RWPE2 (cell line): Measurements from ENCODE around the gene NPEPPS.

Source experiments
- ATAC-seq: fragments of 200-7000 bp; cut with Tn5 transposase; 3 replicates; pipeline ENCODE4 v1.9.1; 2021; ENCODE audit warnings: low read depth
- DNase-seq: peaks from one replicate; pipeline ENCODE4 v3.0.0-alpha.2; 2020; ENCODE audit warnings: low spot score
- H3K27ac ChIP-seq: fragments of 450-650 bp; 2 replicates; pipeline ENCODE4 v1.5.1; 2017; ENCODE audit warnings: mild to moderate bottlenecking; ENCODE audit not compliant: poor library complexity, severe bottlenecking
- H3K27me3 ChIP-seq: fragments of 250-450 bp; sonication (Bioruptor Pico); 2 replicates; pipeline ENCODE4 v1.5.1; 2021; ENCODE audit warnings: mild to moderate bottlenecking, moderate library complexity; ENCODE audit not compliant: insufficient read depth, poor library complexity, severe bottlenecking
- H3K36me3 ChIP-seq: fragments of 250-450 bp; sonication (Bioruptor Pico); 2 replicates; pipeline ENCODE4 v1.5.1; 2020; ENCODE audit warnings: low read depth, mild to moderate bottlenecking, moderate library complexity
- H3K4me1 ChIP-seq: fragments of 250-450 bp; sonication (Bioruptor Pico); 2 replicates; pipeline ENCODE4 v1.5.1; 2021; ENCODE audit warnings: mild to moderate bottlenecking, moderate library complexity; ENCODE audit not compliant: insufficient read depth, poor library complexity, severe bottlenecking
- H3K4me3 ChIP-seq: fragments of 250-450 bp; sonication (Bioruptor Pico); 2 replicates; pipeline ENCODE4 v1.5.1; 2021; ENCODE audit warnings: mild to moderate bottlenecking, moderate library complexity; ENCODE audit not compliant: severe bottlenecking
- H3K9me3 ChIP-seq: fragments of 250-450 bp; sonication (Bioruptor Pico); 2 replicates; pipeline ENCODE4 v1.5.1; 2021; ENCODE audit warnings: mild to moderate bottlenecking, moderate library complexity; ENCODE audit not compliant: severe bottlenecking
- TF ChIP-seq, protein P1 (sequence below): fragments of 450-650 bp; IDR thresholded peaks from one replicate; pipeline ENCODE4 v1.5.1; 2017; ENCODE audit warnings: mild to moderate bottlenecking, moderate library complexity; ENCODE audit not compliant: poor library complexity, severe bottlenecking

The NPEPPS gene

DNA sequence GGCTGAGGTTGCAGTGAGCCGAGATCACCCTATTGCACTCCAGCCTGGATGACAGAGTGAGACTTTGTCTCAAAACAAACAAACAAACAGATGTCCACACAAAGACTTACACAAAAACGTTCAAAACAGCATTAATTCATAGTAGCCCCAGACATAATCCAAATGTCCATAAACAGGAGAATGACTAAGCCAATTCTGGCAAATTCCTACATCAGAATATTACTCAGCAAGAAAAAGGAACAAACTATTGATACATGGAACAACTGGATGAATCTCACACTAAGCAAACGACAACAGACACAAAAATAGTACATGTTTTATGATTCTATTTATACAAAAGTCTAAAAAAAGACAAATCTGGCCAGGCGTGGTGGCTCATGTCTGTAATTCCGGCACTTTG is 108.0 kb downstream of the NPEPPS start:
- H3K4me3 ChIP-seq: no peak overlapping the region
- H3K4me1 ChIP-seq: peaks cover 7% of the 10 kb centered on the region
- TF ChIP-seq, protein P1, sequence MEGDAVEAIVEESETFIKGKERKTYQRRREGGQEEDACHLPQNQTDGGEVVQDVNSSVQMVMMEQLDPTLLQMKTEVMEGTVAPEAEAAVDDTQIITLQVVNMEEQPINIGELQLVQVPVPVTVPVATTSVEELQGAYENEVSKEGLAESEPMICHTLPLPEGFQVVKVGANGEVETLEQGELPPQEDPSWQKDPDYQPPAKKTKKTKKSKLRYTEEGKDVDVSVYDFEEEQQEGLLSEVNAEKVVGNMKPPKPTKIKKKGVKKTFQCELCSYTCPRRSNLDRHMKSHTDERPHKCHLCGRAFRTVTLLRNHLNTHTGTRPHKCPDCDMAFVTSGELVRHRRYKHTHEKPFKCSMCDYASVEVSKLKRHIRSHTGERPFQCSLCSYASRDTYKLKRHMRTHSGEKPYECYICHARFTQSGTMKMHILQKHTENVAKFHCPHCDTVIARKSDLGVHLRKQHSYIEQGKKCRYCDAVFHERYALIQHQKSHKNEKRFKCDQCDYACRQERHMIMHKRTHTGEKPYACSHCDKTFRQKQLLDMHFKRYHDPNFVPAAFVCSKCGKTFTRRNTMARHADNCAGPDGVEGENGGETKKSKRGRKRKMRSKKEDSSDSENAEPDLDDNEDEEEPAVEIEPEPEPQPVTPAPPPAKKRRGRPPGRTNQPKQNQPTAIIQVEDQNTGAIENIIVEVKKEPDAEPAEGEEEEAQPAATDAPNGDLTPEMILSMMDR: no peak
- 0 out of 2 replicates have a peak, but pooled peaks cover 4% of the 10 kb centered on the region for H3K36me3 ChIP-seq
- no peak for DNase-seq
- H3K27me3 ChIP-seq: no peaks in the 10 kb centered on the region
- no peak overlapping the region for H3K27ac ChIP-seq
- H3K9me3 ChIP-seq: no peaks in the 10 kb centered on the region
- ATAC-seq: no peak

DNA sequence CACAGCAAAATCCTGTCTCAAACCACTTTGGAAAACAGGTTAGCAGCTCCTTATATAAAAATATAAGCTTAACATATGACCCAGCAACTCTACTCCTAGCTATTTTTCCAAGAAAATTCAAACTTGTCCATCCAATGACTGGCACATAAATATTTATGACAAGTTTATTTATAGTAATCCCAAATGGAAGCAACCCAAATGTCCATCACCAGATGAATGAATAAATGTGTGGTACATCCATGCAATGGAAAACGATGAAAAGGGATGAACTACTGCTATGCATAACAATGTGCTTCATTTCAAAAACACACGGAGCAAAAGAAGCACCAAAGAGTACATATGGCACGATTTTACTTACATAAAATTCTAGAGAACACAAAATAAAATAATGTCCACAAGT is 109.2 kb downstream of the NPEPPS start:
- Histone ChIP-seq H3K27ac (no peak overlapping the region), H3K36me3 (0 out of 2 replicates have a peak, but pooled peaks cover 4% of the 10 kb centered on the region), H3K9me3 (no peaks in the 10 kb centered on the region), H3K4me1 (no peaks in the 10 kb centered on the region), H3K27me3 (no peaks in the 10 kb centered on the region), H3K4me3 (no peak overlapping the region)
- ATAC-seq (no peak), DNase-seq (no peak)
- TF ChIP-seq, protein P1: no peak

DNA sequence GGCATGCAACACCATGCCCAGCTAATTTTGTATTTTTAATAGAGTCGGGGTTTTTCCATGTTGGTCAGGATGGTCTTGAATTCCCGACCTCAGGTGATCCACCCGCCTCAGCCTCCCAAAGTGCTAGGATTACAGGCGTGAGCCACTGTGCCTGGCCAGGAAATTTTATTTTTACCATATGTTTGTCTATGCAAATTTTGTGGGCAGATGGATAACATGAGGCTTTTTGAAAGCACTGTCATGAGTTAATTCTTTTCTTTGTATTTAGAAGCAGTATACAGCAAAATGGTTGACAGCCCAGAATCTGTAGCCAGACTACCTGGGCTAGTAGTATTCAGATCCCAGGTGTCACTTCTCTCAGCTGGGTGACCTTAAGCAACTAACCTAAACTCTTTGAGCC is 110.3 kb downstream of the NPEPPS start:
- no peak for DNase-seq
- H3K4me3 ChIP-seq: no peak overlapping the region
- ATAC-seq: no peak
- no peaks in the 10 kb centered on the region for H3K9me3 ChIP-seq
- H3K27me3 ChIP-seq: no peaks in the 10 kb centered on the region
- H3K27ac ChIP-seq: no peak overlapping the region
- H3K36me3 ChIP-seq: 0 out of 2 replicates have a peak, but pooled peaks cover 4% of the 10 kb centered on the region
- TF ChIP-seq, protein P1: no peak
- no peaks in the 10 kb centered on the region for H3K4me1 ChIP-seq

DNA sequence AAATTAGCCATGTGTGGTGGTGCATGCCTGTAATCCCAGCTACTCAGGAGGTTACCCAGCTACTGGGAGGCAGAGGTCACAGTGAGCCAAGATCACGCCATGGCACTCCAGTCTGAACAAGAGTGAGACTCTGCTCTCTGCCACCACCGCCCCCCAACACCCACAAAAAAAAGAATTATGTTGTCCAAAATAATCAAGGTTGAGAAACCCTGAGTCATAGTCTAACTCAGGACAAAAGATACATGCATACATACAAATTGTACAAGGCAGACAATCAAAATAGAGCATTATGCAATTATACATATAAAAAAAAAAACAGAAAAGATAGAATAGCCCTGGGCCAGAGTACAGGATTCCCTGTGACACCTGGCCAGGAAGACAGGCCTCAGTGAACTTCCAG is 112.2 kb downstream of the NPEPPS start:
- Histone ChIP-seq H3K4me1 (no peaks in the 10 kb centered on the region), H3K36me3 (no peaks in the 10 kb centered on the region)
- no peak for DNase-seq

DNA sequence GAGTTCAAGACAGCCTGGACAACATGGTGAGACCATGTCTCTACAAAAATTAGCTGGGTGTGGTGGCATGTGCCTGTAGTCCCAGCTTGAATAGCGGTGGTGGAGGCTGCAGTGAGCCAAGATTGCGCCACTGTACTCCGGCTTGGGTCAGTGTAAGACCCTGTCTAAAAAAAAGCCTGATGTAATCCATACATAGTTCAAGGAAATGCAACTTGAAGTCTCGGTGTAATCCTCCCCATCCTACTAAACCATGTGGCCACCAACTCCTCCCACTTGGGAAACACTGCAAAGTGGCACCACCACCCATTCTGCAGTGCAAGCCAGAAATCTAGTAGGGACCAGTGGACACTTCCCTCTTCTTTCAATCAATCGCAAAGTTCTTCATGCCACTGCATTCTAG is 113.4 kb downstream of the NPEPPS start:
- no peak for ATAC-seq
- no peak overlapping the region for H3K27ac ChIP-seq
- no peak overlapping the region for H3K4me3 ChIP-seq
- no peaks in the 10 kb centered on the region for H3K27me3 ChIP-seq
- H3K9me3 ChIP-seq: no peaks in the 10 kb centered on the region
- no peaks in the 10 kb centered on the region for H3K36me3 ChIP-seq
- peaks cover 6% of the 10 kb centered on the region for H3K4me1 ChIP-seq
- TF ChIP-seq, protein P1: no peak
- DNase-seq: no peak

More for the DNA sequence above, 112.2 kb downstream of the NPEPPS start:
- Histone ChIP-seq H3K4me3 (no peak overlapping the region), H3K27me3 (no peaks in the 10 kb centered on the region), H3K9me3 (no peaks in the 10 kb centered on the region), H3K27ac (no peak overlapping the region)
- TF ChIP-seq, protein P1: no peak
- no peak for ATAC-seq
